GM21723 (cell line): ENCODE measurements around the gene ZNF175.

Experiments
- ATAC-seq: cut with Tn5 transposase; IDR thresholded peaks from one replicate; pipeline ENCODE4 v1.9.1; 2021; ENCODE audit warnings: mild to moderate bottlenecking, moderate library complexity; ENCODE audit not compliant: unreplicated experiment

Gene ZNF175

GRCh38 chr19:51549533-51550324 lies 21.4 kb upstream of the ZNF175 start:
- no peak for ATAC-seq

- no peak for ATAC-seq
Observed at GRCh38 chr19:51550848-51551672, 20.0 kb upstream of the ZNF175 start.

- no peak for ATAC-seq
Observed at GRCh38 chr19:51551673-51552432, 19.2 kb upstream of the ZNF175 start.

GRCh38 chr19:51552608-51552995 lies 18.5 kb upstream of the ZNF175 start:
- no peak for ATAC-seq

- ATAC-seq, result no peak
Observed at GRCh38 chr19:51552996-51553725, 17.9 kb upstream of the ZNF175 start.

- no peak for ATAC-seq
Observed at GRCh38 chr19:51559240-51559639, 11.8 kb upstream of the ZNF175 start.

- no peak for ATAC-seq
Observed at GRCh38 chr19:51560339-51560738, 10.7 kb upstream of the ZNF175 start.

- ATAC-seq, result no peak
Observed at GRCh38 chr19:51564791-51565190, 6.3 kb upstream of the ZNF175 start.

- no peak for ATAC-seq
Observed at GRCh38 chr19:51565583-51565982, 5.5 kb upstream of the ZNF175 start.

GRCh38 chr19:51566489-51567100 lies 4.5 kb upstream of the ZNF175 start:
- ATAC-seq, result no peak

- ATAC-seq, result no peak
Observed at GRCh38 chr19:51567583-51567982, 3.5 kb upstream of the ZNF175 start.

- ATAC-seq, result no peak
Observed at GRCh38 chr19:51568456-51568855, 2.6 kb upstream of the ZNF175 start.

- no peak for ATAC-seq
Observed at GRCh38 chr19:51571599-51571998, 516 bp downstream of the ZNF175 start.

GRCh38 chr19:51572410-51572809 lies 1.3 kb downstream of the ZNF175 start:
- no peak for ATAC-seq

- ATAC-seq, result no peak
Observed at GRCh38 chr19:51572908-51573307, 1.8 kb downstream of the ZNF175 start.

- no peak for ATAC-seq
Observed at GRCh38 chr19:51573331-51573730, 2.2 kb downstream of the ZNF175 start.

GRCh38 chr19:51576850-51577249 lies 5.8 kb downstream of the ZNF175 start:
- no peak for ATAC-seq

- ATAC-seq, result no peak
Observed at GRCh38 chr19:51586103-51586728, 15.1 kb downstream of the ZNF175 start.

- no peak for ATAC-seq
Observed at GRCh38 chr19:51586799-51587198, 15.7 kb downstream of the ZNF175 start.
